Activated T-helper 9 cell treated with anti-CD3 and anti-CD28 coated beads, Interleukin-2, amount 50 U/mL, for 16 hours (primary cell): ENCODE results near the gene FAM53A.

Experiments used
- DNase-seq: peaks from one replicate; pipeline ENCODE4 v3.0.0-alpha.2; 2020; ENCODE audit warnings: low read depth

The FAM53A gene

DNA sequence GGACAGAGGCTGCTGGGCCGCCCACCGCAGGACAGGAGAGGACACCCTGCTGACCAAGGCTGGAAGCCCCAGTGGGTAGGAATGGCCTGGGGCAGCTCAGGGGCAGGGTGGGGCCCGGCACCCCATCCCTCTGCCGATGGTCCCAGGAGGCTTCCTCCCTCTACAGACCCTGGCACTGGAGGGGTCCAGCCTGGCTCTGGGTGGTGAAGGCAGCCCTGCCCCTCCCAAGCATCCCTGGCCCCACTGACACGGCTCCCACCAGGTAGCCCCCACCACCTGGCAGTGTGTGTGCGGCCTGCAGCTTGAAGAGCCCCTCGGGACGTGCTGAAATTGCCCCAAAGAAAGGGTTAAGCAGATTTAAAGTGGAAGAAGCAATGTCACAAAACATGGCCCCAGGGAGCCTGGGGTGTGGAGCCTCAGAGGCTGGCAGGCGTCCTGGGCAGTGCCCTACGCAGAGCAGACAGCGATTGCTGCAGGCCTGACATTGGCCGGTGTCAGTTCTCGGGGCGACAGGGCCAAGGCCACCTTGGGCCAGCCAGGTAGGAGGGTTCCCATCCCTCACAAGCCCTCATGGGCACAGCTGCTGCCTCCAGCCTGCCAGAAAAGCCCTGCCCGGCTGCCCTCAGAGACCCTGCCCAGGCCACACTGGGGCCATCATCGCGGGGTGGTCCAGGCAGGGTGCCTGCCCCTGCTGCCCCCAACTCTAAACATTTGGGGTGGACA is 80.5 kb downstream of the FAM53A start:
- no peak for DNase-seq

DNA sequence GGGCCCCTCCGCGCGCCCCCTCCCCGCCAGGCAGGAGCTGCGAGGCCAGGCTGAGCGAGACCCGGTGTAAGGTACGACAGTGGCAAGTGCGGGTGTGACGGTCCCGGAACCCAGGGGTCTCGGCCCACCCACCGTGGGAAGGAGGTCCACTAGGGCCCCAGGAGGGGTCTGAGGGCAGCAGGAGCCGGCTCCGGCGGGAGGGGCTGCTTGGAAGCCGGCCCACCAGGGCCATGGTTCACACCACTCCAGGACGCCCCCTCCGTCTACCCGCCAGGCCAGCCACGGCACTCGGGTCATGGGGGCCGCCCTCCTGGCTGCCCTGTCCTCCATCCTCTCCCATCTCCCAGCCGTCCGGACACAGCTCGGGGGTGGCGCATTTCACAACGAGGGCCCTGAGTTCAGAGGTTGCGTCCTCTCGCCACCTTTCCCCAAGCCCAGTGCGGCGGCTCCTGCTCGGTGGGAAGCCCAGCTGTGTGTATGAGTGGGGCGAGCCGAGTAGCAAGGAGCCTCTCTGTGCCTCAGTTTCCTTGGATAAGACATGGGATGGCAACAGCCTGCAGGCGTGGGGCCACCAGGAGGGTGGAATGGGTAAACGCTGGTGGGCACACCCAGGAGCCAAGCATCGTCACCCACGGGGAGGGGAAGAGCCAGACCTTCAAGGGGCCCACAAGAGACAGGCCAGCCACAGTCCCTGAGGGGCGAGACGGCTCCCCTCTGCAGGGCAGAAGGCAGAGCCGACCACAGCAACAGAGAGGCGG is 81.3 kb downstream of the FAM53A start:
- DNase-seq: no peak

DNA sequence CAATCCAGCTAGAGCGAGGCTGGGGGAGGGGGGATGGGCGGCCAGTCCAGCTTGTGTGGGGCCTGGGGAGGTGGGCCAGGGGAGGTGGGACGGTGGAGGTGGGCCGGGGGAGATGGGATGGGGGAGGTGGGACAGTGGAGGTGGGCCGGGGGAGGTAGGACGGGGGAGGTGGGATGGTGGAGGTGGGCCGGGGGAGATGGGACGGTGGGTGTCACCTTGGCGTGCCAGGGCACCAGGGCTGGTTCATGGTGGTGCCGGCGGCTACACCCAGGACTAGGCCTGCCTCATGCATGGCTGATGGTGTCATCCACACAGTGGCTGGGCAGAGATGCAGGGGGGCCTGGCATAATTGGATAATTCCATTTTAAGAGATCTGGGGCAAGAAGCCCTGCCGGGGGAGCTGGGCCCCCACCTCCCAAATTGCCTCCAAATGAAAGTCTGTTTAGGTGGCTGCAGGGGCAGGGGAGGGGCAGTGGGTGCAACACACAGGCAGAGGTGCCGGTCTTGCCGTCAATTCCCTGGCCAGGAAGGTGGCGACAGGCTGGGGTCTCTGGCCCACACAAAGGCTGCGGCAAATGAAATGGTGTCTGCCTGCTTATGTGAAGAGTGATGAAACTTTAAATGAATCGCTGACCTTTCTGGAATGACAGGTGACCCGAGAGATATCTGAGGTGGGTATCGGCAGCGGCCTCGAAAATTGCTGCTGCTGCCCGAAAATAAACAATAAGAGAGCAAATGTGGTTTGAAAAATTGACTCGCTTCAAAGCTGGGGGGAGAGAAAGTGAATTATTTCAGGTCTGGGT is 82.1 kb downstream of the FAM53A start:
- no peak for DNase-seq

DNA sequence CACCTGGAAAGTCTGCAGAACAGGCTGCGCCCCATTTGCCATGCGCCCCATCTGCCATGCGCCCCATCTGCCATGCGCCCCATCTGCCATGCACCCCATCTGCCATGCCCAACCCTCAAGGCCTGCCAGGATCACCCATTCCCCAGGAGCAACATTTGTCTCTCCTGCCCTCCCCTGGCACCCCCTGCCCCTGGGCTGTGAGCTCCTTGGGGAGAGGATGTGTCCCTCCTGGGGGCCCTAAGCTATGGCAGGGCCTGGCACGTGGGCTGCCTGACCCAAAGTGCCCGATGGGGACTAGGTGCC is 82.6 kb downstream of the FAM53A start:
- no peak for DNase-seq

DNA sequence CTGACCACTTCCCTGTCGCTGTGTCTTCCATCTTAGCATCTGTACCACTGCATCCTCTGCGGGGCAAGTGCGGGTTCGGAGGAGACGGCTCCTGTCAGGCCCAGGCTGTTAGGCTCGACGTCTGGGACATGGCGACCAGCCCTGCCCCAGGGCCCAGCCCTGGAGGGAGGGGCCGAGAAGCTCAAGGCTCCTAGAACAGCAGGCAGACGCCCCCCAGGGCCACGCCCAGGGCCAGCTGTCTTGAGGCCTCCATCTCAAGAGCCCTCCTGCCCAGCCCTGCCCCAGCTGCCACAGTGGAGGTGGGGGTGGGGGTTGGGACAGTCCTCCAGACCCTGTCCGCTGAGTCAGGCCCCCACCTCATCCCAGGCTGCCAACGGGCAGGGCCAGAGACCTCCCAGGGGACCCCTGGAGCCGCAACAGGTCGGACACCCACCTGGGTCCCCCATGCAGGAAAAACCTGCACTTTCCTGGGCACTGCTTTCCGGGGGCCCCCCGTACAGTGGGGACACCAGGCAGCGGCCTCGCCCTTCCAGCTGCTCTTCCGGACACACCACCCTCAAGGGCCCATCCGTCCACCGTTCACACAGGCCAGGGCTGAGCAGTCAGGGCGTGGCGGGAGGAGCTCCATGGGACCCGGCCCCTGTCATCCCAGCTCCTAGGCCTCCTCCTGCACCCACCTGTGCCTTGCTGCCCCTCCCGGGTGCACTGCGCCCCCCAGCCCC is 83.1 kb downstream of the FAM53A start:
- DNase-seq: no peak

DNA sequence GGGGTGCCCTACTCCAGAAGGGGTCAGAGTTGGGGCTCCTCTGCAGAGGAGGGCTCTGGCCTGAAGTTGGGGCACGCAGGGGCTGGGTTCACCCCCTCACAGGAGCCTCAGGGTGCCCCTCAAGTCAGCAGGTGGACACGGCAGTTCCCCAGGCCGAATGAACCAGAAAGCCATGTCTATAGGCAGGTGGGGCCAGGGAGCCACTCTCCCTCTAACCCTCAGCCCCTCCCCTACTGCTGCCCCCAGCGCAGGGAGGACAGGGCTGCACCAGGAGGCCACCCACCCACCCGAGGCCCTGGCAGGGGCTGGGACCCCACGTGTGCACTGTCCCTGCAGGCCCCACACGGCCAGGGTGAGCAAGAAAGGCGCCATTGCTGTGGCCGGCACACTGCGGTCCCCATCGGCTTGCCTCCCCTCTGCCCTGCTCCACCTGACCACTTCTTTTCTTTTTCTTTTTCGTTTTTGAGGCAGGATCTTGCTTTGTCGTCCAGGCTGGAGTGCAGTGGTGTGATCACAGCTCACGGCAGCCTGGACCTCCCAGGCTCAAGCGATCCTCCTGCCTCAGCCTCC is 83.8 kb downstream of the FAM53A start:
- no peak for DNase-seq

DNA sequence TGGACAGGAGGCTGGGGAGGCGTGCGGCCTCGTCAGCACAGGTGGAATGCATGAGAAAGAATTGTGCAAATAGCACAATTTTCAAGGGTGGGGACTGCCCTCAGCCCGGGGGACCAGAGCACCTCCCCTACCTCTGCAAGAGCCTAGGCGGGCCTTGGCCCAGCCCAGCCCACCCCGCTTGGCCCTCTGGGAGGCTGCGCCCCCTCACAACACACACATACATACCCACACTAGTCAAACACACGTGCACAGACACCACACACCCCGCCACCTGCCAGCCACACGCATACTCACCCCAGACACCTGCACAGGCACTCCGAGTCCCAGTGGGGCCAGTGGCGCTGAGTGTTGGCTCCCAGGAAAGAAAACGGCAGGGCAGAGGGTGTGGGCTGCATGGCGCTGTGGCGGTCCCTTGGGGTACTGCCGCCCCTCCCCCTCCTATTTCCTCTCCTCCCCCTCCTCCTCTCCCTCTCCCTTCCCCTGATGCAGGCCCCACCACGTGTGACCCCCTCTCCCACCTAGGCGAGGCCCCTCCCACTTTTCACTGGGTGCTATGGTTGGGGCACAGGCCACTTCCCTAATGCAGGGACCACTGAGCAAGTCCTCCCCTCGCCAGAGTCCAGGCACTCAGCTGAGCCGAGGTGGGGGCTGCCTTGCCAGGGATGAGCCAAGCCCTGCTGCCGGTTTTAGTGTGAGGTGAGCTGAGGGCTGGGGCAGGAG is 84.5 kb downstream of the FAM53A start:
- DNase-seq: no peak

DNA sequence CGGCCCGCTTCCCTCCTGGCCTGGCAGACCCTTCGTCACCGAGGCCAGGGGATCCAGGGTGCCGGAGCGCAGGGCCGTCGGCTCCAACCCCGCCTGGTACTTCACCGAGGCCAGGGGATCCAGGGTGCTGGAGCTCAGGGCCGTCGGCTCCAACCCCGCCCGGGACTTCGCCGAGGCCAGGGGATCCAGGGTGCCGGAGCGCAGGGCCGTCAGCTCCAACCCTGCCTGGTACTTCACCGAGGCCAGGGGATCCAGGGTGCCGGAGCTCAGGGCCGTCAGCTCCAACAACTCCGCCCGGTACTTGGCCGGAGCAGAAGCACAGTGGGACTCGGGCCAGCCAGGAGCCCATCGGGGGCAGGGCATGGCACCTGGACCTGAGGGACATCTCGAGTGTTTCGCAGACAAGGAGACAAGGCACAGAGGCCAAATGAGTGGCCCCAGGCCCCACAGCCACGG is 85.1 kb downstream of the FAM53A start:
- DNase-seq: no peak

DNA sequence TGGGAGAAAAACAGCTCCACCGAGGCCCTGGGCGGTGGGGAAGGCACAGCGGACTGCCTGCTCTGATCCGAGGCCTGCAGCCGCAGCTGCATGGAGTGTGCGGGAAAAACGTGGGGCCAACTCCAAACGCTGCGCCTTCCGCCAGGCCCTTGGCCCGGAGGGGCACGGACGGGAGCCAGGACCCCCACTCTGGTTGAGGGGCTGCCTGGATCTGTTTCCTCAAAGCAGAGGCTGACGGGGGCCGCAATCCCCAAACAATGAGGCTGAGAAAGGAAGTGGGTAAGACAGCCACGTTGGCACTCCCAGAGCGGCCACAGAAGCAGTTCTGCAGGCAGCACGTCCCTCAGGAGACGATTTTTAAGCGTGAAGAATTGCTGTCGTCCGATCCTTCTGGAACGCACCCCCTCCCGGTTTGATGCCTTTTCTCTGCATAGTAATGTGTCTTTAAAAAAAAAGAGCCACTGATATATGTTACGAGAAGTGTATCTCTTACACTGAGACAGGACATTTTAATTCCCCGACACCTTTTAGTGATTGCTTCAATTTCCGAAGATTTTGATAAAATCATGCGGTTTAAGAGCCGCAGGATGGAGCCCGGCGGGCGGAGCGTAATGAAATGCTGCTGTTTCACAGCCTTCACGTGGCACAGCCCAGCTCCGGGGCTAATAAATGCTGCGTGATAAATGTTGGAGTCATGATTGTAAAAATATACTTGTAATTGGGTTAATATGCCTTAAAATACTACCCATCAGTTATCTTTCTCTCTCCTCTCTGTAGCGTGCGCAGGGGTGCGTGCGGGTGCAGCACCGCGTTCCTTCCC is 85.7 kb downstream of the FAM53A start:
- DNase-seq: no peak

DNA sequence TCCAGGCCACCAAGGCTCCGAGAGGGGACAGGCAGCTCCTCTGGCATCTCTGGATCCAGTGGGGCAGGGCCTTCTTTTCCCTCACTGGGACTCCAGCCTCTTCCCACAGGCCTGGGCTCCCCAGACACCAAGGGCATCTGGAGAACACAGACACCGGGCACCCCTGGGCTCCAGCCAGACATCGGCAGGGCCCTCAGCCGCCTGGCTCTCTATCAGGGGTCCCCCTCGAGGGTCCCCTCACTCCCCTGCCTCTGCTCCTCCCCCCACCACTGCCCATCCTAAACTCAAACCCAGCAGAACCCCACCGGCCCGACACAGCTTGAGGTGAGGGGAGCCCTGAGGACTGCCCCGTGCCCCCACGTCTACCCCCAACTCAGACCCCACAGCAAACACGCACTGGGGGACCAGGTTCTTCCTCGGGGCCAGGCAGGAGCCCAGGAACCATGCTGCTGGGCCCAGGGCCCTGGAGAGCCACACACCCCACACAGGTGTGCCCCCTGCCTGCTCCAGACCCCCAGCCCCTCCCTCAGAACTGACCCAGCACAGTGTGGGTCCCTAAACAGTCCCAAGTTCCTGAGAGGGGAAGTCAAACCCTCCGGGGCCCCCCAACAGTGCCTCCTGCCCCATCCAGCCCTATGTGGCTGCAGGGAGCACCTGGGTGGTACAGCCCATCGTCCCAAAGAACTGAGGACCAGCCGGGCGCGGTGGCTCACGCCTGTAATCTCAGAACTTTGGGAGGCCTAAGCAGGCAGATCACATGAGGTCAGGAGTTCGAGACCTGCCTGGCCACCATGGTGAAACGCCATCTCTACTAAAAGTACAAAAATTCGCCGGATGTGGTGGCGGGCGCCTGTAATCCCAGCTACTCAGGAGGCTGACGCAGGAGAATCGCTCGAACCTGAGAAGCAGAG is 86.8 kb downstream of the FAM53A start:
- DNase-seq: no peak

DNA sequence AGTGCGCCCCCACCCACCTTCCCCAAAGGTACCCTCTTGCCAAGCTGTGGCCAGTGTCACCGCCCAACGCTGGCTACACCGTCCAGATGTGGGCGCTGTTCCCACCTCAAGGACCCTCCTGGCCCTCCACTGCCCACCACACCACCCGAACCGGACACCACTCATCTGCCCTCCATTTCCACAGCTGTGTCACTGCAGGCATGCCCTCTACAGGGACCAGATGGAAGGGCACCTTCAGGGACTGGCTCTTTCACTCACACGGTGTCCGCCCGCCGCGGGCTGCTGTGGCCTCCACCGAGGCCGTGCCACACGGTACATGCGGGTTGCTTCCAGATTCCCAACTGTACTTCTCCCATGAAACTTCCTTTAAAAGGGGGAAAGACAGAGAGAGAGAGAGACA is 87.7 kb downstream of the FAM53A start:
- no peak for DNase-seq

DNA sequence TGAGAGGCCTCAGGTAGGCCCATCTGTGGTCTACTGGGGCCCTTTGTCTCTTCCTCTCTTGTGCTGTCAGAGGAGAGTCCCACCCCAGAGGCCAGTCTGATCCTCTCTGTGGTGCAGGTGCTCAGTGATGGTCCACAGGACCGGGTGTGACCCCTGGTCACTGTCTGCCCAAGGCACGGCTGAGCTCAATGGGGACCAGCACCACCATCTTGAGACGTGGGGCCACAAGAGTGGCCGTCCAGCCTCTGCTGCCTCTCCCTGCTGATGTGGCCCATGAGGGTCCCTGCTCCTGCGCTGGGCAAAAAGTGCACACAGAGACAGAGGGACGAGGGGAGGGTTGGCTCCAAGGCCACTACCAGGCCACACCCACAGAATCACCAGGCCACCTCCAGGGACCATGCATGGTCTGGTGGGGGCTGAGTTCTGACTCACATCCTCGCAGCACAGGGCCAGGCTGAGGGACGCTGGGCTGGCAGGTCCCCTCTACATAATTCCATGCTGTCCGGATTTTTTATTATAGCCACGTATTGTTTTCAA is 88.3 kb downstream of the FAM53A start:
- no peak for DNase-seq

DNA sequence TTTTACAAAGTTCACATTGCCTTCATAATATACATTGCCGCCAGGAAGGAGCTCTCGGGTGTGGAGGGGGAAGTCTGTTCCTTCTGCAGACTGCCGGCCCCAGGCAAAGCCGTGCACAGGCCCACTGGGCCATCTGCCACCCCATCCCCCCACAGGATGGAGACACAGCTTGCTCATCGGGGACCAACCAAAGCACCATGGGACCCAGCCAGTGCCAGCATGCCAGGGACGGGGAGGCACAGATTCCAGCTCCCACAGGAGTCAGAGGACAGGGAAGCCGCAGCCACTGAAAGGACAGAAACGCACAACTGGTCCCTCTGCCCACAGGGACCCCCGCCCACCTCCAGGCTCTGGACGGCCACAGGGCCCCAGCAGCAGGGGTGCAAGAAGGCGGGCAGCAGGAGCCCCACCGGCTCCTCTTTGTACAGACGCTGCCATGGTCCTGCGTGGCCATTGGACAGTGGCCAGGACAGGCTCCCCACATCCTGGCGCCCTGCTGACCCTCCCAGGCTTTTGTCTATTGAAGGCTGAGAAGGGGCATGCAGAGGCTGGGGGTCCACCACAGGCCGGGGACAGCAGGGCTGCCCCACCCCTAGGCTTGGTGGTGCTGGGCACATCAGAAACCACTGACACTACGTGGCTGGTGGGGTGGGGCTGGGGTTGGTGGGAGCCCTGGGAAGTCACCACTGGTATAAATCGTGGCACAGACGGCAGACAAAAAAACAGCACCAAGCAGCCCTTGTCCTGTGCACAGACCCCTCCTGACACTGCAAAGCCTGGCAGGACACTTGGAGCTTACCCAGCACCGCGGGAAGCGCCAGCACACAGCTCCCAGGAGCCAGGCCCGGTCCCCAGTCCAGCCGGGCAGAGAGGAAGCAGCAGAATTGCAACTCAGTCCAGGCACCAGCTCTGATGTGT is 89.0 kb downstream of the FAM53A start:
- DNase-seq: no peak

DNA sequence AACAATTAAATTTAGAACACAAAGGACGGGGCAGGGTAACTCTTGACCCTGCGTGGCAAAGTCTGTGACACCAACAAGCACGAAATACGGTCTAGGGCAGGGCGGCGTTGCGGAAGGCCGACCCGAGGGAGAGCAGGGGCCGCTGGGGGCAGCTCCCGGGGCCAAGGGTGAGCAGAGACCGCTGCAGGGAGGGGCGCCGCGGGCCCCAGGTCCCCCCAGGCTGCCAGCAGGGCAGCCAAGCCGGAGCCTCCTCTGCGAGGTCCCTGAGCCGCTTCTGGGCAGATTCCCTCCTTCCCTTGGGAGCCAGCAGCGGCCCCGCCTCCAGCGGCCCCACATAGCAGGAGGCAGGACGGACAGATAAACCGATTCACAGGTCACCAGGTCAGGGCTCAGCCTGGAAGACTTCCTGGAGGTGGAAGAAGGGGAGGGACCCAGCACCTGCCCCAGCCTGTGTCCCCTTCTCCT is 90.2 kb downstream of the FAM53A start:
- no peak for DNase-seq

DNA sequence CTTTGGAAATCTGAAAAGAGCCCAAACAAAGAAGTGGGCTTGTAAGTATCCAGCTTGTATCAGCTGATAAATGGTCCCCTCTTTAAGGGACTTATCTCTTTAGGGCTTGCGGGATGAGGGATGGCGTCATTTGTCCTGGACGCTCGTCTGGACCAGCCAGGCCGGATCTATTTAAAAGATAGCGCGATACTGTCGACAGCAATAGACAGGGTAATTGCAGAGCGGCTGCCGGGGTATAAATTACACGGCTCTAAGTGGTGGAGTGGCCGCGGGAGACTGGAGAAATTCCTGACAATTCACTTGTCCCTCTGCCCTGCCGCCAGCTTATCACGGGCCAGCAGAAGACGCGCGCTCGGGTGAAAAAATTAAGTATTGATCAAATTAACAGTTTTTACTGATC is 90.7 kb downstream of the FAM53A start:
- no peak for DNase-seq

DNA sequence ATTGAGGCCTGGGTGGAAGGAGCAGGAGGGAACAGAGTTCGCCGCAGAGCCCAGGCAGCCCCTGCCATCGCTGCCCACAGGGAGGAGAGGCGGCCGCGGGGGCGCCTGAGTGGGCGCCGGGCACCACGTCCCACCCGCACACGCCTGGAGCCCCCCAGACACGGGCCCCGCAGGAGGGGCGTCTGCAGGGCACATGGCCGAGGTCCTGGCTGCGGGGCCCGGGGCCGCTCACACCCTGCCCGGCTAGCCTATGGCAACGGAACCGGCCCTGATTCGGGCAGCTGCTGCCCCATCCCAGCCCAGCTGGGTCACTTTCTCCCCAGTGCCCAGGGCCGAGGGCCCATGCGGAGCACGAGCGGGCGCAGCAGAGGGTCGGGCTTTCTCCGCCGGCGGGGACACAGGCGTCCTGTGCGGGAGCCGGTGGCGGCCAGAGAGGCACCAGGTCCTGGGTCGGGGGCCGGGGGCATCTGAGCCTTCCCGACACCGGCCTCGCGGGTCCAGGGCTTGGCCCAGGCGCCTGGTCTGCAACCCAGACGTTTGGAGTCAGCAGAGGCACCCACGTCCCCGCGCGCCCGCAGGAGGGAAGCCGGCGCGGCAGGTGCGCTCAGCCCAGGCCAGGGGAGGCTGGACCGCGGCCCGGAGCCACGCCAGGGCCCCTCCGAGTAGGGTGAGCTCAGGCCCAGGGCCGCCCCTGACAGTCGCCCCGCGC is 91.2 kb downstream of the FAM53A start:
- no peak for DNase-seq

DNA sequence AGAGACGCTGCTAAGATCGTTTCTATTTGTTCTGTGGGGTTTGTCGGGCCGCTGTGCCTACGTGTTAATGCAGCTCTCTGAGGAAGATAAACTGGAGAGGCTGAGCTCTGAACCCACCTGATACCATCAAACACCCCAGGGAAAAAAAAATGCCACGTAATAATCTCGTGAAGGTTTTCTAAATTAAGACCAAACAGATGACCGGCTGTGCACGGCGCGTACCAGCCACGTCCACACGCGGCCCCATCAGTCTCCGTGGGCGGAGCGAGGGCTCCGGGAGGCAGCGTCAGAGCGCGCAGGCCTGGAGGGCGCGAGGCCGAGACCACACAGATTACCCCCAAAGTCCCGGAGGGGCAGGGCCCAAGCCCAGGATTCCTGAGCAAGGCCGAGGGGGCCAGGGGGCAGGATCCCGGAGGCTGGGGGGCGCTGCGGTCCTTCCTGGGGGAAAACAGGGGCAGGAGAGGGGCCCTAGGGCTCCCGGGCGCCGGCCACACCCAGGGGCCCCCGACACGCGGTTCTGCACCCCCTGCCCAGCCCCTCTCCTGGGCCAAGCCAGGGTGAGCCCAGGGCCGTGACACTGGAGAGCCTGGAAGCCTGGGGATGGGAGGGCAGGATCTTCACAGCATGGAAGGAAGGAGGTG is 91.9 kb downstream of the FAM53A start:
- DNase-seq: no peak
